Activated T-helper 1 cell treated with anti-CD3 and anti-CD28 coated beads, Interleukin-2, amount 50 U/mL, for 16 hours (primary cell): ENCODE measurements around the gene CDH13.

ENCODE experiments used
- DNase-seq, 2 donors: peaks; one replicate each; pipeline ENCODE4 v3.0.0-alpha.2; 2020; ENCODE audit warnings: low read depth in 1 of 2, low spot score in 1 of 2

CDH13 gene

DNA sequence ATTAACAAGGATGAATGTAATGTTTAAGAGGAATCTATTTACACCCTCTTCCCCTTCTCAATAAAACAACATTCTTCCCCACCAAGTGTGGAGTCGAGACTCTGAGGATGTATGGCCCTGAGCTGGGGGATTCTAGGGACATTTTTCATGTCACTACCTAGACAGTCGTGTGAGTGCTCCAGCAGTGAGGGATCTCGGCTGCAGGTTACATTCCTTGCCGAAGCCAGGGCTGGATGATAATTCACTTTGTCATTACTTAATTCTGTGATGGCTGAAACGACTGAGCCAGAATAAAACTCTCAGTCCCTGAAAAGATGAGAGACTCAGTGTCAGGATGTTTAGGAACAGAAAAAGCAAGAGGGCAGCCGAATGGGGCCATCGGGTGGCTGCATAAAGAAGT, 1074.1 kb downstream of the CDH13 start:
- DNase-seq, result no peak

GRCh38 chr16:83701494-83701893, 1074.7 kb downstream of the CDH13 start:
- no peak for DNase-seq

GRCh38 chr16:83704656-83705055, 1077.9 kb downstream of the CDH13 start:
- no peak for DNase-seq

DNA sequence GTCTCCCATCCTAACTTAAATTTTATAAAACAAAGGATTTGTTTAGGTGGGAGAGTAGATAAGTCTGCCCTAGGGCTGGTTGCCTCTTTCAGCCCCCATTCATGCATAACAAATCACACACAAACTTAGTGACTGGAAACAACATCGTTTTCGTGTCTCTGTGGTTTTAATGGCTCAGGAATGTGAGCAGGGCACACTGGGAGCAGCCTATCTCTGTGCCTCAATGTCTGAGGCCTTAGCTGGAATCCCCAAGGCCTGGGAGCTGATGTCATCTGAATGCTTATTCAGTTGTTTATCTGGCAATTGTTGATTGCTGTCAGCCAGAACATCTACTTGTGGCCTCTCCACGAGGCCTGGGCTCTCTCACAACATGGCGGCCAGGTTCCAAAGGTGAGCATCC, 1079.1 kb downstream of the CDH13 start:
- no peak for DNase-seq

- DNase-seq, result no peak
Measured at GRCh38 chr16:83706394-83706793, 1079.6 kb downstream of the CDH13 start.

DNA sequence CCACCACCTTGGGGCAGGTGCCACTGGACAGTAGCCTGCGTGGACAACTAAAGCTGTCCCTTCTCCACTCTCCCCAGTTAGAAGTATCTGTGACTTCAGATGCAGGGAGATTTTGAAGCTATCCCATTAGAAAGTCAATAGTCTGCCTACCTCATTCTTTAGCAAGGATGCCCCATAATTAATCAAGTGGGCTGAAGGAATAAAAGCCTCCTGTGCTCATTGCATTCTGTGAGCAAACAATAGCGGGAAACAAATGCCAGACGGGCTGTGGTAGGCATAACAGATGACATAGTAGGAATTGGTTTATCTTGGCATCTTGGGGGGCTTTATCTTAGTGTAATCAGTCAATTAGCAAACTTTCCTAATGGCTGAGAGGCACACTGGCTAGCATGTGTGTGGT, 1084.3 kb downstream of the CDH13 start:
- no peak for DNase-seq

GRCh38 chr16:83713597-83713996, 1086.8 kb downstream of the CDH13 start:
- DNase-seq, result no peak

DNA sequence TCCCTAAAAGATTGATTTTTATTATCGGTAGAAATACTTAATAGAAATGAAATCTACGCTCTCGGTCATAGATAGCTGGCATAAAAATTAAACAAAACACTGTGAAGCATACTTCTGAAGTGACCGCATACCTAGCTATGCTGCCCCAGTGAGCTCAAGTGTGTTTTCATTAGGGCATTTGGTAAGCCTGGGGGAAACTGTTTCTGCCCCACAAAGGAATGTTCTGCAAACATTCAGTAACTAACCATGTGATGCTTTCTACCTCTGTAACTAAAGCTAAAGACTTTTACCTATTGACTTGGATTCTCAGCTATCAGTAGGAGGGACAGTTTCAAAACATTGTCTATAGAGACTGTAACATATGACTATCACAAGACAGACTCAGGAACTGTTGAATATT, 1087.5 kb downstream of the CDH13 start:
- DNase-seq, result no peak

GRCh38 chr16:83715217-83715920, 1088.6 kb downstream of the CDH13 start:
- DNase-seq, result no peak

- DNase-seq, result no peak
Measured at GRCh38 chr16:83717308-83717707, 1090.5 kb downstream of the CDH13 start.

GRCh38 chr16:83717814-83718213, 1091.0 kb downstream of the CDH13 start:
- no peak for DNase-seq

DNA sequence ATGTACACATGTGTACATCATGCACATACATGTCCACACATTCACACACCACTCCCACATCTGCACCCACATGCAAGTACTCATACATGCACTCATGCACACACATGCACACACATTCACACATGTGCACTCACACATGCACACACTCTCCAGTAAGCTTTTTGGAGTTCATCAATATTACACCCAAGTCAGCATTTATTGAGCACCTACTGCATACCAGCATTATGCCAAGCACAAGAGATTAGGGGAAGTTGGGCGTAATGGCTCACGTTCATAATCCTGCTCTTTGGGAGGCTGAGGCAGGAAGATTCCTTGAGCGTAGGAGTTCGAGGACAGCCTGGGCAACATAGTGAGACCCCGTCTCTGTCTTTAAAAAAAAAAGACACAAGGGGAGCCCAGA, 1093.4 kb downstream of the CDH13 start:
- DNase-seq, result no peak

DNA sequence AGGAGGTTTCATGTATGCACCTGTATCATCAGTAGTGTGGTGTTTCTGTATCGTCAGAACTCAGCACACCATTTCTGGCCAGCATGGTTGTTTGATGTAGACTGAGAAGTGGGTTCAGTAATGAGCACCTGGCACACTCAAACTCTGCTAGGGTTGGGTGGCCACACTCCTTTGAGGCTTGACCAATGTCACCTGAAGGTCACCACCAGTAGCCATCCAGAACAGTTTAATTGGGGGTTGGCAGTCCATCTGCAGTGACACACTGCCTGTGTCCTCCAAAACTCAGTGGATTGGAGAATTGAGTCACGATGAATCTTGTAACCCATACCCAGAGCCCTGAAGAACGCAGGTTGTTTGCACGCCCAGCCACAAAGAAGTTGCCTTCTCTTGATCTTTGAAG, 1094.2 kb downstream of the CDH13 start:
- no peak for DNase-seq

- no peak for DNase-seq
Measured at GRCh38 chr16:83721676-83722075, 1094.9 kb downstream of the CDH13 start.

- no peak for DNase-seq
Measured at GRCh38 chr16:83722456-83723183, 1095.9 kb downstream of the CDH13 start.

DNA sequence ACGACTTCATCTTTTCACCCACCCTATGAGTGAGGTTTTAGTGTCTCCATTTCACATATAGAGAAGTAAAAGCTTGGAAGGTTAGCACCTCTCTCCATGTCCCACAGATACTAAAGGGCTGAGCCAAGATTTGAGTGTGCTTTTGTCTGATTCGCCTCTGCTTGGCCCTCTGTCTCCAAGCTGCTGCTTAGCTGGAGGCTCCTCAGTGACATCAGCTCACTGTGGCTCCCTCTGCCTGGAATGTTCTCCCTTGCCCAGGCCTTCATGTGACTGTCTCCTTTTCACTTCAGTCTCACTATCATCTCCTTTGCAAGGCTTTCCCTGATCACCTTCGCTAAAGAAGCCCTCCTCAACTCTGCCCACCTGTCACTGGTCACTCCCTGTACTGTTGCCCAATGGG, 1096.5 kb downstream of the CDH13 start:
- DNase-seq, result no peak

GRCh38 chr16:83723901-83724300, 1097.1 kb downstream of the CDH13 start:
- DNase-seq, result no peak

DNA sequence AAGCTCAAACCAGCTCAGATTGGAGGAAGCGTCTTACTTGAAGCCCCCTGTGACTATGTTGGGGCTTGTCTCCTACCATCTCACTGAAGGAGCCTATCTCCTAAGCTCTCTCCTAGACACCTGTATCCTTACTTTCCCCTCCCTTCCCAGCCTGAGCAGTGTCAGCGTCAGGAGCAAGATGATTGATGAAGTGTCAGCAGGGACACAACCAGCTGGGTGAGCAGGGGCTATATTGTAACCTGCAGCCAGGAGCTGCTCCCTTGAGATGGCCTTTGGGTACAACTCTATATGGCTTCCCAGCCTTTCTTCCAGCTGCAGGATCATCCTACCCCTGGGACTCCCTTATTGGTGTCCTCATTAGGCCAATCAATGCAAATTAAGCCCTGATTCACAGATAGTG, 1097.8 kb downstream of the CDH13 start:
- no peak for DNase-seq

DNA sequence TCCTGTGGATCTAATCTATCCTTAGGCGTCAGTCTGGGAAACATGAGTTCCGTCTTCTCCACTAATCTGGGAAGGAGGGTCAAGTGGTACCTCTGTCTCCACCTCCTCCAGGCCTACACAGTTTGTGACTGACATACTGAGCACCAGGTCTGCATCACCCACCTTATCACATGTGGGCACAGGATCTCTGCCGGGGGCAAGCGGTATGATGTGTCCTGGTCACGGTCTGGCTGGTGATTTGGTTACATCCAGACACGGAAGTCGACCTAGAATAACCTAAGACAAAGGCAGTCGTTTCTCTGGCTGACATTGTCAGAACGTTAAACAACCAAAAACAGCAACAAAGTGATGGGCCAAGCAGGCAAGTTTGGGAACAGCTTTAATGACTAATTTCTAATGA, 1098.5 kb downstream of the CDH13 start:
- no peak for DNase-seq

DNA sequence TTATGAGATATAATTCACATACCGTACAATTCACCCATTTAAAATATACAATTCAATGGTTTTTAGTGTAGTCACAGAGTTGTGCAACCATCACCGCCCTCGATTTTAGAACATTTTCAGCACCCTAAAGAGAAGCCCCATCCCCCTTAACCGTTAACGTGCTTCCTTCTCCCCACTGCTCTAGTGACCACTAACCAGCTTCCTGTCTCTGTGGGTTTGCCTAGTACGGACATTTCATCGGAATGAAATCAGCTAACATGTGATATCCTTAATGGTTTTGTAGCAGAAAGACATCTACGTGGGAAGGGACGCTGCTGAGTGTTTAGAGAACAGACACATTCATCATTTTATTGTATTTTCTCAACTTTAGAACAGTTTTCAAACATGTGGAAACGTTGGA, 1100.2 kb downstream of the CDH13 start:
- no peak for DNase-seq

DNA sequence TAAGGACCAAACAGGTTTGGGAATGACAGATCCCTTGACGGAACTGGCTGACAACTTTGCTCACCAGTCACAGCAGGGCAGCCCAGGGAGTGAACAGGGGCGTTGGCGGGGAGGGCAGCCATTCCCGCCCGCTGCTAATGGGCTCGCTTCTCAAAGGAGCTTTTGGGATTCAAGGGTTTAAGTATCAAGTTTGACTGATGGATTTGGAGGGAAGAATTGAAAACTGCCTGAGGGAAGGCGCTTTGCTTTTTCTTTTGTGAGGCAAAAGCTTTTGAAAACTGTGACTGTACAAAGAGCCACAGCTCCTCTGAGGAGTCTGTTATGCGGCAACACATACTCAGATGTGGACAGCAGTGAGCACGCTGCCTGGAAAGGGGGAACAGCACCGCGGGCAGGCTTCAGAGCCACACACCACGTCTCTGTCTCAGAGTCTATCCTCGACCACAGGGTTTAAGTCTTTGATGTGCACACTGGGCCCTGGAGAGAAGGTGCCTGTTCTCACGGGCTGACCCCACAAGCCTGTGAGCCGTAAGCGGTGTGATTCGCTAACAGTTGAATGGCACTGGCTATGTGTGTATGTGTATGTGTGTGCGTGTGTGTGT, 1101.1 kb downstream of the CDH13 start:
- DNase-seq, result no peak

- DNase-seq, result no peak
Measured at GRCh38 chr16:83728492-83728891, 1101.7 kb downstream of the CDH13 start.

DNA sequence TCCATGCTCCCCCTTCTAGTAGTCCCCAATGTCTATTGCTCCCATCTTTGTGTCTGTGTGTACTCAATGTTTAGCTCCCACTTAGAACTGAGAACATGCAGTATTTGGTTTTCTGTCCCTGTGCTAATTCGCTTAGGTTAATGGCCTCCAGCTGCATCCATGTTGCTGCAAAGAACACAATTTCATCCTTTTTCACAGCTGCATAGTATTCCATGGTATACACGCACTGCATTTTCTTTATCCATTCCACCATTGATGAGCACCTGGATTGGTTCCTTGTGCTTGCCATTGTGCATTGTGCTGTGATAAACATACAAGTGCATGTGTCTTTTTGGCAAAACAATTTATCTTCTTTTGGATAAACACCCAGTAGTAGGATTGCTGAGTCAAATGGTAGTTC, 1104.0 kb downstream of the CDH13 start:
- DNase-seq, result no peak
